ENCODE data around the gene PABPN1L. TPM values are rescaled to one million over a fixed set of nuclear protein-coding genes. Genes with fewer than 3 reads are reported as not detected.

PABPN1L gene
- total and polyA plus RNA-seq, 9 of the 15 experiments (the other 6 are each of a cell fraction or from before 2014, with no cell fraction given), result 0.11 to 0.32 TPM; not detected in 7

DNA sequence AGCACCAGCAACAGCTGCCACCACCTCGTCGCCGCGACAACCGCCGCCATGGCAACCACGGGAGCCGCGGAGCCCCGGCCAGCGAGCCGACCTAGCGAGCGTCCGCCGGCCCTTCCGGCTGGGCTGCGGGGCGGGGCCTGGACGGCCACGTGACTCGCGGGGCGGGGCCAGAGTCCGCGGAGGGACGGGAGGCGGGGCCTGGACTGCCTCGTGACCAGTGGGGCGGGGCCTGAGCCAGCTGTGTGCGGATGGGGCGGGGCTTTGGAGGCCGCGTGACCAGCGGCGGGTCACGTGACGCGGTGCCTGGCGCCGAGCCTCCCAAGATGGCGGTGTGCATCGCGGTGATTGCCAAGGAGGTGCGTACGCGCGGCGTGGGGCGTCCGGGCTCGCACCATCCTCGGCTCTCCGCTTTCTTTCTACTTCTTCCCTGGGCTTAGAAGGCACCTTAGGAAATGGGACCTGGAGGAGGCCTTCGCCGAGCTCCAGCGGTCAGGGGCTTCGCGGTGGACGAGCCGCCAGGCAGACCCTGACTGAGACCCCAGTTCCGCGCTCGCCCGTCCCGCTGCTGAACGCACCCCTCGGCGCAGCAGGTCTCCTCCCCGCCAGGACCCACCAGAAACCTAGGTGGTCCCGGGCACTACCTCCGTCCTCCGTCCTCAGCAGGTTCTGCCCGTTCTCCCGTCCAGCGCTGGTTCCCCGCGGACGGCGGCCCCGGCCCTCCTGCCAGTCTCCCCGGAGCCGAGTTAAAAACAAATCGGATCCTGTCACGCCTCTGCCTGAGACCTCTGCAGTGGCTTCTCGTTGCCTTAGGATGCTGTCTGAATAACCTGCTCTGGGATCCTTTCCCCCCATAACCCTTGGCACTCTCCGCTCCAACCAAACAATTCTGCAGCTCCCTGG lies 9.4 kb downstream of the PABPN1L start, which contains the start of the genes GALNS and TRAPPC2L (continued):
- peak; percentile 88 to 97 (median 97) for TF ChIP-seq YY1 (IDR thresholded peaks at IDR 0.05; ENCODE audit: borderline replicate concordance in 1 of 3, control insufficient read depth in 1 of 3, extremely low read depth in 1 of 3, insufficient read depth in 3 of 3, insufficient read length in 1 of 3, insufficient replicate concordance in 2 of 3, low read depth in 1 of 3, low read length in 2 of 3)
- TF ChIP-seq BDP1 (IDR thresholded peaks at IDR 0.05; ENCODE audit: insufficient read depth, insufficient read length), result no peak
- TF ChIP-seq POLR2B (IDR thresholded peaks at IDR 0.05; ENCODE audit: low read depth, partially characterized antibody), result peak; percentile 22
- TF ChIP-seq PHF20 (IDR thresholded peaks at IDR 0.05; ENCODE audit: partially characterized antibody), result peak; percentile 90
- TF ChIP-seq CC2D1A (IDR thresholded peaks at IDR 0.05), result 0 out of 2 replicates have a peak, but pooled peaks have one; percentile 28
- peak; percentile 85; the same call in 1 of the 2 replicates for TF ChIP-seq PHB (CRISPR knock-in tag; IDR thresholded peaks at IDR 0.05)
- TF ChIP-seq RCOR1 (IDR thresholded peaks at IDR 0.05; ENCODE audit: borderline replicate concordance in 1 of 2, low read depth in 2 of 2, low read length in 2 of 2), result peak in 1 of 2 experiments; percentile 28; a peak in 1 of 4 replicates
- TF ChIP-seq SOX6 (IDR thresholded peaks at IDR 0.05), result 0 out of 2 replicates have a peak, but pooled peaks have one; percentile 10
- TF ChIP-seq, protein P1, sequence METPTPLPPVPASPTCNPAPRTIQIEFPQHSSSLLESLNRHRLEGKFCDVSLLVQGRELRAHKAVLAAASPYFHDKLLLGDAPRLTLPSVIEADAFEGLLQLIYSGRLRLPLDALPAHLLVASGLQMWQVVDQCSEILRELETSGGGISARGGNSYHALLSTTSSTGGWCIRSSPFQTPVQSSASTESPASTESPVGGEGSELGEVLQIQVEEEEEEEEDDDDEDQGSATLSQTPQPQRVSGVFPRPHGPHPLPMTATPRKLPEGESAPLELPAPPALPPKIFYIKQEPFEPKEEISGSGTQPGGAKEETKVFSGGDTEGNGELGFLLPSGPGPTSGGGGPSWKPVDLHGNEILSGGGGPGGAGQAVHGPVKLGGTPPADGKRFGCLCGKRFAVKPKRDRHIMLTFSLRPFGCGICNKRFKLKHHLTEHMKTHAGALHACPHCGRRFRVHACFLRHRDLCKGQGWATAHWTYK (CRISPR knock-in tag; IDR thresholded peaks at IDR 0.05), result peak; percentile 59; the same call in 1 of the 2 replicates
- TF ChIP-seq MYC (IDR thresholded peaks at IDR 0.05; ENCODE audit: low read depth, low read length), result peak; percentile 81
- peak; percentile 24; the same call in 1 of the 2 replicates for TF ChIP-seq MYC (CRISPR knock-in tag; IDR thresholded peaks at IDR 0.05; ENCODE audit: borderline replicate concordance, low read depth)
- peak; percentile 88 for TF ChIP-seq CXXC5 (CRISPR knock-in tag; IDR thresholded peaks at IDR 0.05)

All from K562 (cell line).